ENCODE data around the gene H3-3A.

DNA sequence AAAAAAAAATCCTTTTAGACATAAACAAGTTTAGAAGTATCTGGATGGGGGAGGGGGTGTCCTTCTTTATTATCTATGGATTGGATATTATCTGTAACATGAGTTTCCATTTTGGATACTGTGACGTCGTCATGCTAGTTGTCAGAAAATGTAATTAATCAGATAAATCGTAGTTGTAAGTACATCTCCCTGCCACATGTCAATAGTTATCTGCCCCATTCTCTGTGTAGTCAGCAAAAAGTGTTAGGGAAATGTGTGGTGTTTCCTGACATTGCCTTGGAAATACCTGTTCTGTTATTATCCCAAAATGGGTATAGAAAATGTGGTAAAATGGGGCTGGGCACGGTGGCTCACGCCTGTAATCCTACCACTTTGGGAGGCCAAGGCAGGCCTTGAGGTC, 38.8 kb upstream of the H3-3A start:
- TF ChIP-seq, protein P1, sequence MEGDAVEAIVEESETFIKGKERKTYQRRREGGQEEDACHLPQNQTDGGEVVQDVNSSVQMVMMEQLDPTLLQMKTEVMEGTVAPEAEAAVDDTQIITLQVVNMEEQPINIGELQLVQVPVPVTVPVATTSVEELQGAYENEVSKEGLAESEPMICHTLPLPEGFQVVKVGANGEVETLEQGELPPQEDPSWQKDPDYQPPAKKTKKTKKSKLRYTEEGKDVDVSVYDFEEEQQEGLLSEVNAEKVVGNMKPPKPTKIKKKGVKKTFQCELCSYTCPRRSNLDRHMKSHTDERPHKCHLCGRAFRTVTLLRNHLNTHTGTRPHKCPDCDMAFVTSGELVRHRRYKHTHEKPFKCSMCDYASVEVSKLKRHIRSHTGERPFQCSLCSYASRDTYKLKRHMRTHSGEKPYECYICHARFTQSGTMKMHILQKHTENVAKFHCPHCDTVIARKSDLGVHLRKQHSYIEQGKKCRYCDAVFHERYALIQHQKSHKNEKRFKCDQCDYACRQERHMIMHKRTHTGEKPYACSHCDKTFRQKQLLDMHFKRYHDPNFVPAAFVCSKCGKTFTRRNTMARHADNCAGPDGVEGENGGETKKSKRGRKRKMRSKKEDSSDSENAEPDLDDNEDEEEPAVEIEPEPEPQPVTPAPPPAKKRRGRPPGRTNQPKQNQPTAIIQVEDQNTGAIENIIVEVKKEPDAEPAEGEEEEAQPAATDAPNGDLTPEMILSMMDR (IDR thresholded peaks at IDR 0.05): no peak
- TF ChIP-seq POLR2AphosphoS5 (IDR thresholded peaks at IDR 0.05) (no peak), POLR2A (IDR thresholded peaks at IDR 0.05) (no peak)
